Breast epithelium (tissue), 4 donors: Measurements from ENCODE around the gene NBPF12. TPM values are rescaled to one million over a fixed set of nuclear protein-coding genes. Genes with fewer than 3 reads are reported as not detected.
"Not testable (repeated sequence)": the region's sequence is repeated elsewhere in the genome, so short reads cannot be mapped to it uniquely, and the experiment has no call there.

Experiments used
- DNase-seq, 2 donors: peaks; one replicate each; pipeline ENCODE4 v3.0.0-alpha.2; 2019; ENCODE audit warnings: low spot score in 2 of 2
- H3K27ac ChIP-seq, 2 donors: fragments of 200-600 bp; sonication (generic) in 1 of 2; one replicate each; pipeline ENCODE4 v1.5.1; 2016 to 2019; ENCODE audit warnings: mild to moderate bottlenecking in 1 of 2
- H3K27me3 ChIP-seq, 2 donors: fragments of 200-600 bp; sonication (generic) in 1 of 2; one replicate each; pipeline versions ENCODE4 v1.5.1 to v1.6.0; 2017 to 2019; ENCODE audit warnings: control low read depth in 1 of 2, mild to moderate bottlenecking in 1 of 2
- H3K36me3 ChIP-seq: fragments of 200-600 bp; one replicate; pipeline ENCODE4 v1.5.1; 2019
- H3K4me1 ChIP-seq, 2 donors: fragments of 200-600 bp; sonication (generic); one replicate each; pipeline ENCODE4 v1.5.1; 2016 to 2019; ENCODE audit warnings: control low read depth in 1 of 2
- H3K4me3 ChIP-seq, 3 donors: fragments of 200-600 bp; sonication (generic); 1 replicate in 2 of 3; 2 replicates in 1 of 3; pipeline ENCODE4 v1.5.1; 2016 to 2019; ENCODE audit warnings: mild to moderate bottlenecking in 3 of 3, moderate library complexity in 2 of 3
- H3K9me3 ChIP-seq, 2 donors: fragments of 200-600 bp; sonication (generic) in 1 of 2; one replicate each; pipeline ENCODE4 v1.5.1; 2016 to 2019; ENCODE audit warnings: control low read depth in 1 of 2
- intact Hi-C: fragments of 100-400 bp; cut with DNase I; formaldehyde crosslinking; loops from one replicate; pipeline ENCODE4 v1.15.1; 2023; ENCODE audit warnings: low total_unique reads
- total RNA-seq, 3 donors: library from RNA; depleted of rRNA; stranded (reverse); fragments of >200 nt; gene quantifications; one replicate each; pipeline ENCODE4 v1.1.0, GENCODE V29; 2016

Gene NBPF12
- total RNA-seq, result 10 to 100 TPM; 16.0 to 22.3 (median 19.8) TPM

- H3K4me3 ChIP-seq, result peak within 1 kb of the TSS; percentile 66 to 77 (median 76)
- H3K27me3 ChIP-seq, H3K36me3 ChIP-seq, H3K4me1 ChIP-seq, H3K9me3 ChIP-seq, intact Hi-C loops: not testable (repeated sequence)
- H3K27ac ChIP-seq, result peak within 1 kb of the TSS; percentile 84 to 86
- peak; percentile 37 to 66 for DNase-seq
These were observed at the start of gene NBPF12 for GRCh38 chr1:146938242-146938902. Gene NBPF12 (plus strand): TSS chr1:146938324. CDS start chr1:146960144, 21,820 bp downstream.

GRCh38 chr1:146891355-146891754 is 46.8 kb upstream of the NBPF12 start:
- H3K4me3 ChIP-seq, H3K27me3 ChIP-seq, H3K27ac ChIP-seq, H3K36me3 ChIP-seq, DNase-seq, H3K9me3 ChIP-seq, H3K4me1 ChIP-seq, intact Hi-C loops: not testable (repeated sequence)

GRCh38 chr1:146892331-146892730 is 45.8 kb upstream of the NBPF12 start:
- H3K36me3 ChIP-seq, H3K4me1 ChIP-seq, H3K27me3 ChIP-seq, H3K4me3 ChIP-seq, intact Hi-C loops, DNase-seq, H3K9me3 ChIP-seq, H3K27ac ChIP-seq: not testable (repeated sequence)

GRCh38 chr1:146907565-146908261 is 30.4 kb upstream of the NBPF12 start:
- H3K36me3 ChIP-seq, intact Hi-C loops, DNase-seq, H3K27me3 ChIP-seq, H3K4me3 ChIP-seq, H3K27ac ChIP-seq, H3K9me3 ChIP-seq, H3K4me1 ChIP-seq: not testable (repeated sequence)

GRCh38 chr1:146912975-146913374 is 25.1 kb upstream of the NBPF12 start:
- H3K4me1 ChIP-seq, H3K36me3 ChIP-seq, DNase-seq, H3K27me3 ChIP-seq, H3K9me3 ChIP-seq, intact Hi-C loops, H3K27ac ChIP-seq, H3K4me3 ChIP-seq: not testable (repeated sequence)

- H3K36me3 ChIP-seq, DNase-seq, H3K4me3 ChIP-seq, intact Hi-C loops, H3K27ac ChIP-seq, H3K4me1 ChIP-seq, H3K9me3 ChIP-seq, H3K27me3 ChIP-seq: not testable (repeated sequence)
These were observed 17.3 kb upstream of the NBPF12 start for GRCh38 chr1:146920811-146921210.

- intact Hi-C loops, H3K27me3 ChIP-seq, DNase-seq, H3K27ac ChIP-seq, H3K9me3 ChIP-seq, H3K4me1 ChIP-seq, H3K36me3 ChIP-seq, H3K4me3 ChIP-seq: not testable (repeated sequence)
These were observed 15.5 kb upstream of the NBPF12 start for GRCh38 chr1:146922614-146923013.

- H3K4me3 ChIP-seq, H3K9me3 ChIP-seq, H3K4me1 ChIP-seq, intact Hi-C loops, H3K36me3 ChIP-seq, H3K27ac ChIP-seq, H3K27me3 ChIP-seq, DNase-seq: not testable (repeated sequence)
These were observed 14.0 kb upstream of the NBPF12 start for GRCh38 chr1:146924106-146924505.

- H3K27ac ChIP-seq, intact Hi-C loops: not testable (repeated sequence)
These were observed 11.7 kb upstream of the NBPF12 start for GRCh38 chr1:146926413-146926812.

GRCh38 chr1:146930225-146930624 is 7.9 kb upstream of the NBPF12 start:
- DNase-seq, H3K4me1 ChIP-seq, H3K4me3 ChIP-seq, H3K27me3 ChIP-seq, H3K27ac ChIP-seq, H3K9me3 ChIP-seq, intact Hi-C loops, H3K36me3 ChIP-seq: not testable (repeated sequence)

More at GRCh38 chr1:146926413-146926812, 11.7 kb upstream of the NBPF12 start:
- H3K9me3 ChIP-seq, H3K4me3 ChIP-seq, H3K36me3 ChIP-seq, H3K4me1 ChIP-seq, DNase-seq, H3K27me3 ChIP-seq: not testable (repeated sequence)

- H3K4me3 ChIP-seq, H3K27ac ChIP-seq, H3K4me1 ChIP-seq, H3K9me3 ChIP-seq, H3K27me3 ChIP-seq, H3K36me3 ChIP-seq, DNase-seq, intact Hi-C loops: not testable (repeated sequence)
These were observed 3.5 kb upstream of the NBPF12 start for GRCh38 chr1:146934390-146935223.

- H3K9me3 ChIP-seq, H3K4me1 ChIP-seq, intact Hi-C loops, H3K27me3 ChIP-seq, H3K4me3 ChIP-seq, H3K27ac ChIP-seq, DNase-seq, H3K36me3 ChIP-seq: not testable (repeated sequence)
These were observed 662 bp upstream of the NBPF12 start for GRCh38 chr1:146937462-146937861.
